Measurements from ENCODE around the gene TF.
"Not testable (repeated sequence)": the region's sequence is repeated elsewhere in the genome, so short reads cannot be mapped to it uniquely, and the experiment has no call there.

TF gene

GRCh38 chr3:133711013-133711412 lies 35.2 kb upstream of the TF start:
- Histone ChIP-seq H3K4me3 (no peak overlapping the region), H3K9me3 (no peaks in the 10 kb centered on the region), H3K4me2 (no peak overlapping the region), H3K27me3 (no peaks in the 10 kb centered on the region), H3K36me3 (no peaks in the 10 kb centered on the region), H4K20me1 (no peaks in the 10 kb centered on the region), H3K9ac (no peak overlapping the region), H3K4me1 (no peaks in the 10 kb centered on the region), H3K27ac (no peak overlapping the region)
- TF ChIP-seq Cebpa-rat (IDR thresholded peaks at IDR 0.05), result no peak

GRCh38 chr3:133712017-133712416 lies 34.2 kb upstream of the TF start:
- Histone ChIP-seq H3K9ac (no peak overlapping the region), H3K27me3 (no peaks in the 10 kb centered on the region), H3K4me3 (no peak overlapping the region), H3K27ac (no peak overlapping the region), H3K9me3 (no peaks in the 10 kb centered on the region), H4K20me1 (no peaks in the 10 kb centered on the region), H3K36me3 (no peaks in the 10 kb centered on the region), H3K4me2 (no peak overlapping the region), H3K4me1 (no peaks in the 10 kb centered on the region)
- no peak for TF ChIP-seq Cebpa-rat (IDR thresholded peaks at IDR 0.05)

GRCh38 chr3:133713347-133713746 lies 32.8 kb upstream of the TF start:
- Histone ChIP-seq H3K4me1 (no peaks in the 10 kb centered on the region), H3K4me3 (no peak overlapping the region), H3K9ac (no peak overlapping the region), H3K27me3 (no peaks in the 10 kb centered on the region), H3K36me3 (no peaks in the 10 kb centered on the region), H3K9me3 (no peaks in the 10 kb centered on the region), H3K27ac (no peak overlapping the region), H4K20me1 (no peaks in the 10 kb centered on the region), H3K4me2 (no peak overlapping the region)
- TF ChIP-seq Cebpa-rat (IDR thresholded peaks at IDR 0.05), result no peak

GRCh38 chr3:133717424-133717823 lies 28.8 kb upstream of the TF start:
- H3K4me1 ChIP-seq, result no peaks in the 10 kb centered on the region
- H3K27me3 ChIP-seq, result no peaks in the 10 kb centered on the region
- peaks cover 1% of the 10 kb centered on the region for H3K9me3 ChIP-seq
- no peak overlapping the region for H3K9ac ChIP-seq
- no peak overlapping the region for H3K27ac ChIP-seq
- no peaks in the 10 kb centered on the region for H3K36me3 ChIP-seq
- H3K4me3 ChIP-seq, result no peak overlapping the region
- H4K20me1 ChIP-seq, result no peaks in the 10 kb centered on the region
- no peak for TF ChIP-seq Cebpa-rat (IDR thresholded peaks at IDR 0.05)
- no peak overlapping the region for H3K4me2 ChIP-seq

- Histone ChIP-seq H3K4me2 (no peak overlapping the region), H3K9me3 (peaks cover 9% of the 10 kb centered on the region), H3K27ac (no peak overlapping the region), H4K20me1 (no peaks in the 10 kb centered on the region), H3K9ac (no peak overlapping the region), H3K4me1 (no peaks in the 10 kb centered on the region), H3K4me3 (no peak overlapping the region), H3K27me3 (no peaks in the 10 kb centered on the region), H3K36me3 (no peaks in the 10 kb centered on the region)
- TF ChIP-seq Cebpa-rat (IDR thresholded peaks at IDR 0.05), result no peak
These were observed 23.3 kb upstream of the TF start for GRCh38 chr3:133722935-133723334.

GRCh38 chr3:133730993-133731392 lies 15.2 kb upstream of the TF start:
- Histone ChIP-seq H4K20me1 (no peaks in the 10 kb centered on the region), H3K27me3 (no peaks in the 10 kb centered on the region), H3K27ac (no peak overlapping the region), H3K9me3 (peaks cover 34% of the 10 kb centered on the region), H3K36me3 (no peaks in the 10 kb centered on the region; the same call in 1 of the 2 replicates), H3K9ac (no peak overlapping the region), H3K4me2 (no peak overlapping the region), H3K4me1 (no peaks in the 10 kb centered on the region), H3K4me3 (no peak overlapping the region)
- TF ChIP-seq Cebpa-rat (IDR thresholded peaks at IDR 0.05), result no peak

- not testable (repeated sequence) for H3K4me3 ChIP-seq, H3K4me2 ChIP-seq, H3K9ac ChIP-seq, H4K20me1 ChIP-seq, H3K36me3 ChIP-seq, H3K4me1 ChIP-seq, H3K27ac ChIP-seq, H3K27me3 ChIP-seq
- peaks cover 34% of the 10 kb centered on the region for H3K9me3 ChIP-seq
These were observed 14.0 kb upstream of the TF start for GRCh38 chr3:133732231-133732630.

GRCh38 chr3:133733226-133733625 lies 13.0 kb upstream of the TF start:
- H3K9me3 ChIP-seq, result peaks cover 34% of the 10 kb centered on the region
- H4K20me1 ChIP-seq, result no peaks in the 10 kb centered on the region
- TF ChIP-seq Cebpa-rat (IDR thresholded peaks at IDR 0.05), result no peak
- H3K27ac ChIP-seq, result no peak overlapping the region
- H3K27me3 ChIP-seq, result no peaks in the 10 kb centered on the region
- H3K9ac ChIP-seq, result no peak overlapping the region
- H3K36me3 ChIP-seq, result no peaks in the 10 kb centered on the region; the same call in 1 of the 2 replicates
- H3K4me2 ChIP-seq, result no peak overlapping the region
- H3K4me1 ChIP-seq, result no peaks in the 10 kb centered on the region
- H3K4me3 ChIP-seq, result no peak overlapping the region

- H3K9ac ChIP-seq, result no peak overlapping the region
- no peaks in the 10 kb centered on the region for H3K27me3 ChIP-seq
- H3K9me3 ChIP-seq, result peaks cover 30% of the 10 kb centered on the region
- H3K4me3 ChIP-seq, result no peak overlapping the region
- H4K20me1 ChIP-seq, result no peaks in the 10 kb centered on the region
- H3K36me3 ChIP-seq, result no peaks in the 10 kb centered on the region; the same call in 1 of the 2 replicates
- TF ChIP-seq Cebpa-rat (IDR thresholded peaks at IDR 0.05), result no peak
- no peak overlapping the region for H3K27ac ChIP-seq
- no peak overlapping the region for H3K4me2 ChIP-seq
- no peaks in the 10 kb centered on the region for H3K4me1 ChIP-seq
These were observed 11.9 kb upstream of the TF start for GRCh38 chr3:133734305-133734704.

GRCh38 chr3:133742351-133743091 lies 3.7 kb upstream of the TF start:
- Histone ChIP-seq H3K4me3 (no peak overlapping the region), H4K20me1 (no peaks in the 10 kb centered on the region), H3K9ac (no peak overlapping the region), H3K4me2 (no peak overlapping the region), H3K27ac (no peak overlapping the region), H3K27me3 (no peaks in the 10 kb centered on the region), H3K9me3 (no peaks in the 10 kb centered on the region; the same call in 1 of the 2 replicates), H3K4me1 (no peaks in the 10 kb centered on the region), H3K36me3 (no peaks in the 10 kb centered on the region)
- no peak for TF ChIP-seq Cebpa-rat (IDR thresholded peaks at IDR 0.05)

GRCh38 chr3:133744241-133744640 lies 2.0 kb upstream of the TF start:
- Histone ChIP-seq H3K4me2 (no peak overlapping the region), H3K27ac (no peak overlapping the region), H3K4me1 (no peaks in the 10 kb centered on the region), H3K27me3 (no peaks in the 10 kb centered on the region), H3K9me3 (no peaks in the 10 kb centered on the region), H3K9ac (no peak overlapping the region), H3K4me3 (no peak overlapping the region), H4K20me1 (no peaks in the 10 kb centered on the region), H3K36me3 (no peaks in the 10 kb centered on the region)
- no peak for TF ChIP-seq Cebpa-rat (IDR thresholded peaks at IDR 0.05)

Data from BLaER1 (cell line).